Muscle layer of duodenum (tissue), 2 donors: Measurements from ENCODE around the gene TOMM20.

Source experiments
- H3K27ac ChIP-seq: one replicate; pipeline ENCODE4 v1.7.0; 2013; ENCODE audit warnings: mild to moderate bottlenecking, low read length
- H3K27me3 ChIP-seq: one replicate; pipeline ENCODE4 v1.7.0; 2013; ENCODE audit warnings: low read depth, mild to moderate bottlenecking, control low read depth, low read length
- H3K36me3 ChIP-seq, 2 donors: one replicate each; pipeline ENCODE4 v1.7.0; 2013; ENCODE audit warnings: low read length in 2 of 2, control low read depth in 1 of 2, mild to moderate bottlenecking in 1 of 2; ENCODE audit not compliant: insufficient read depth in 2 of 2, control insufficient read depth in 1 of 2
- H3K4me1 ChIP-seq, 2 donors: one replicate each; pipeline ENCODE4 v1.7.0; 2013; ENCODE audit warnings: low read length in 2 of 2, mild to moderate bottlenecking in 2 of 2, control low read depth in 1 of 2, moderate library complexity in 1 of 2; ENCODE audit not compliant: insufficient read depth in 2 of 2, control insufficient read depth in 1 of 2
- H3K4me3 ChIP-seq, 2 donors: one replicate each; pipeline ENCODE4 v1.7.0; 2013; ENCODE audit warnings: low read length in 2 of 2, low read depth in 1 of 2, mild to moderate bottlenecking in 1 of 2
- H3K9me3 ChIP-seq, 2 donors: one replicate each; pipeline ENCODE4 v1.7.0; 2013; ENCODE audit warnings: low read length in 2 of 2, control low read depth in 1 of 2, mild to moderate bottlenecking in 1 of 2; ENCODE audit not compliant: control insufficient read depth in 1 of 2
- donor health status: healthy.

Gene TOMM20

GRCh38 chr1:235157150-235157549 is 28.5 kb upstream of the TOMM20 start:
- Histone ChIP-seq H3K27ac (no peak overlapping the region), H3K4me3 (peak overlapping the region in 1 of 2 donors; percentile 1), H3K4me1 (peaks cover 8 to 18% of the 10 kb centered on the region in 2 donors), H3K36me3 (peaks cover 30 to 53% of the 10 kb centered on the region in 2 donors), H3K27me3 (no peaks in the 10 kb centered on the region), H3K9me3 (no peaks in the 10 kb centered on the region)

GRCh38 chr1:235156740-235157139 is 28.1 kb upstream of the TOMM20 start:
- peaks cover 31 to 53% of the 10 kb centered on the region in 2 donors for H3K36me3 ChIP-seq
- H3K27ac ChIP-seq: no peak overlapping the region
- no peaks in the 10 kb centered on the region for H3K9me3 ChIP-seq
- peak overlapping the region in 1 of 2 donors; percentile 1 for H3K4me3 ChIP-seq
- peaks cover 8 to 16% of the 10 kb centered on the region in 2 donors for H3K4me1 ChIP-seq
- no peaks in the 10 kb centered on the region for H3K27me3 ChIP-seq

- H3K4me1 ChIP-seq: peaks cover 8 to 15% of the 10 kb centered on the region in 2 donors
- H3K4me3 ChIP-seq: no peak overlapping the region
- no peaks in the 10 kb centered on the region for H3K9me3 ChIP-seq
- H3K36me3 ChIP-seq: peaks cover 35 to 58% of the 10 kb centered on the region in 2 donors
- no peak overlapping the region for H3K27ac ChIP-seq
- H3K27me3 ChIP-seq: no peaks in the 10 kb centered on the region
These were observed 27.6 kb upstream of the TOMM20 start for GRCh38 chr1:235156265-235156664.

- Histone ChIP-seq H3K9me3 (no peaks in the 10 kb centered on the region), H3K4me1 (peaks cover 0 to 5% of the 10 kb centered on the region in 2 donors), H3K36me3 (peaks cover 60 to 73% of the 10 kb centered on the region in 2 donors), H3K4me3 (no peak overlapping the region), H3K27ac (no peak overlapping the region), H3K27me3 (no peaks in the 10 kb centered on the region)
These were observed 23.6 kb upstream of the TOMM20 start for GRCh38 chr1:235152235-235152634.

- no peak overlapping the region for H3K4me3 ChIP-seq
- H3K4me1 ChIP-seq: no peaks in the 10 kb centered on the region
- no peaks in the 10 kb centered on the region for H3K27me3 ChIP-seq
- H3K27ac ChIP-seq: no peak overlapping the region
- H3K9me3 ChIP-seq: no peaks in the 10 kb centered on the region
- peaks cover 51 to 67% of the 10 kb centered on the region in 2 donors for H3K36me3 ChIP-seq
These were observed 22.4 kb upstream of the TOMM20 start for GRCh38 chr1:235151033-235151432.

- peaks cover 55 to 70% of the 10 kb centered on the region in 2 donors for H3K36me3 ChIP-seq
- no peaks in the 10 kb centered on the region for H3K27me3 ChIP-seq
- no peaks in the 10 kb centered on the region for H3K9me3 ChIP-seq
- H3K4me3 ChIP-seq: no peak overlapping the region
- H3K4me1 ChIP-seq: no peaks in the 10 kb centered on the region
- no peak overlapping the region for H3K27ac ChIP-seq
These were observed 21.2 kb upstream of the TOMM20 start for GRCh38 chr1:235149824-235150223.

GRCh38 chr1:235147269-235147668 is 18.6 kb upstream of the TOMM20 start:
- no peaks in the 10 kb centered on the region for H3K9me3 ChIP-seq
- H3K27me3 ChIP-seq: no peaks in the 10 kb centered on the region
- no peaks in the 10 kb centered on the region for H3K4me1 ChIP-seq
- H3K27ac ChIP-seq: no peak overlapping the region
- no peak overlapping the region for H3K4me3 ChIP-seq
- peaks cover 42 to 70% of the 10 kb centered on the region in 2 donors for H3K36me3 ChIP-seq

GRCh38 chr1:235145639-235146038 is 17.0 kb upstream of the TOMM20 start:
- no peaks in the 10 kb centered on the region for H3K27me3 ChIP-seq
- no peaks in the 10 kb centered on the region for H3K9me3 ChIP-seq
- H3K36me3 ChIP-seq: peaks cover 35 to 66% of the 10 kb centered on the region in 2 donors
- H3K4me1 ChIP-seq: no peaks in the 10 kb centered on the region
- no peak overlapping the region for H3K27ac ChIP-seq
- H3K4me3 ChIP-seq: no peak overlapping the region

- Histone ChIP-seq H3K27me3 (no peaks in the 10 kb centered on the region), H3K4me3 (no peak overlapping the region), H3K27ac (no peak overlapping the region), H3K9me3 (no peaks in the 10 kb centered on the region), H3K36me3 (peaks cover 36 to 61% of the 10 kb centered on the region in 2 donors), H3K4me1 (no peaks in the 10 kb centered on the region)
These were observed 14.4 kb upstream of the TOMM20 start for GRCh38 chr1:235142991-235143390.

GRCh38 chr1:235139315-235139714 is 10.7 kb upstream of the TOMM20 start:
- Histone ChIP-seq H3K9me3 (no peaks in the 10 kb centered on the region), H3K4me3 (no peak overlapping the region), H3K27me3 (no peaks in the 10 kb centered on the region), H3K36me3 (peaks cover 47 to 60% of the 10 kb centered on the region in 2 donors), H3K4me1 (no peaks in the 10 kb centered on the region), H3K27ac (no peak overlapping the region)

GRCh38 chr1:235138821-235139220 is 10.2 kb upstream of the TOMM20 start:
- Histone ChIP-seq H3K4me3 (no peak overlapping the region), H3K27me3 (no peaks in the 10 kb centered on the region), H3K27ac (no peak overlapping the region), H3K36me3 (peaks cover 51 to 56% of the 10 kb centered on the region in 2 donors), H3K9me3 (no peaks in the 10 kb centered on the region), H3K4me1 (no peaks in the 10 kb centered on the region)

- Histone ChIP-seq H3K27me3 (no peaks in the 10 kb centered on the region), H3K36me3 (peaks cover 52 to 56% of the 10 kb centered on the region in 2 donors), H3K4me3 (no peak overlapping the region), H3K27ac (no peak overlapping the region), H3K4me1 (no peaks in the 10 kb centered on the region), H3K9me3 (no peaks in the 10 kb centered on the region)
These were observed 7.5 kb upstream of the TOMM20 start for GRCh38 chr1:235136111-235136510.
